Endothelial cell of umbilical vein (primary cell): ENCODE measurements around the gene TH. TPM values are rescaled to one million over a fixed set of nuclear protein-coding genes. Genes with fewer than 3 reads are reported as not detected.
A peak's percentile ranks its signal among the peaks of the same experiment; 100 is the strongest.

ENCODE experiments used
- BruUV-seq: library from RNA; stranded (reverse); fragments of 400-500 nt; replicated peaks from 2 replicates; lab custom pipeline; 2021; lab: Mats Ljungman, UMichigan
- CTCF ChIA-PET: fragments of 300-600, 350-600 bp; sonication (Branson Sonifier 250); formaldehyde crosslinking; loops from one replicate; lab custom pipeline; 2021; ENCODE audit warnings: antibody characterized with exemption, inconsistent platforms; lab: Charles Lee
- POLR2A ChIA-PET: fragments of 300-600, 350-600 bp; sonication (Branson Sonifier 250); formaldehyde crosslinking; loops from one replicate; lab custom pipeline; 2021; ENCODE audit warnings: antibody characterized with exemption, inconsistent platforms; lab: Charles Lee
- DNase-seq: peaks from one replicate; pipeline ENCODE4 v3.0.0-alpha.2; 2011; ENCODE audit warnings: low read depth, low spot score
- FAIRE-seq: peaks from 2 replicates; lab custom pipeline; 2011; peaks lifted over from hg19 to GRCh38; lab: Jason Lieb, UNC
- H2AFZ ChIP-seq: 2 replicates; pipeline ENCODE4 v1.6.0; 2012; ENCODE audit warnings: low read depth, low read length, control low read depth, inconsistent platforms
- H3K27ac ChIP-seq: 2 replicates; pipeline ENCODE4 v1.5.1; 2011; ENCODE audit warnings: low read depth, mild to moderate bottlenecking, control low read depth, low read length, moderate library complexity; ENCODE audit not compliant: insufficient read depth
- H3K27me3 ChIP-seq, 2 experiments: 2 replicates each; pipeline versions ENCODE4 v1.6.0 to v1.6.1; 2011; ENCODE audit warnings: low read length in 2 of 2, mixed read lengths in 1 of 2; ENCODE audit not compliant: control insufficient read depth in 2 of 2, insufficient read depth in 2 of 2
- H3K36me3 ChIP-seq, 2 experiments: 2 replicates in 1 of 2; 3 replicates in 1 of 2; pipeline ENCODE4 v1.5.1; 2011; ENCODE audit warnings: low read length in 2 of 2, mild to moderate bottlenecking in 1 of 2, moderate library complexity in 1 of 2; ENCODE audit not compliant: control insufficient read depth in 2 of 2, insufficient read depth in 2 of 2; ENCODE audit errors: extremely low read depth in 1 of 2
- H3K4me1 ChIP-seq: 3 replicates; pipeline ENCODE4 v1.5.1; 2011; ENCODE audit warnings: mild to moderate bottlenecking, low read length; ENCODE audit not compliant: control insufficient read depth, insufficient read depth; ENCODE audit errors: extremely low read depth
- H3K4me2 ChIP-seq: 2 replicates; pipeline ENCODE4 v1.6.1; 2011; ENCODE audit warnings: low read length, control low read depth, mixed read lengths; ENCODE audit not compliant: insufficient read depth
- H3K4me3 ChIP-seq, 3 experiments: fragments of 200-600 bp in 1 of 3; sonication (generic), shearing (Covaris generic) in 1 of 3; replicated peaks in 1 of 3; 2 replicates each; pipeline ENCODE4 v1.5.1; 2011 to 2016; ENCODE audit warnings: control low read depth in 3 of 3, low read length in 3 of 3, mild to moderate bottlenecking in 2 of 3, inconsistent platforms in 1 of 3, low read depth in 1 of 3, moderate library complexity in 1 of 3; ENCODE audit not compliant: insufficient read depth in 1 of 3
- H3K79me2 ChIP-seq: 2 replicates; pipeline ENCODE4 v1.6.0; 2012; ENCODE audit warnings: low read length, inconsistent platforms; ENCODE audit not compliant: control insufficient read depth, insufficient read depth
- H3K9ac ChIP-seq: replicated peaks from 2 replicates; pipeline ENCODE3; 2011; ENCODE audit warnings: low read length, control low read depth; ENCODE audit not compliant: insufficient read depth; ENCODE audit errors: extremely low read depth
- H3K9me1 ChIP-seq: replicated peaks from 3 replicates; pipeline ENCODE4 v1.6.0; 2011; ENCODE audit warnings: mild to moderate bottlenecking, low read length; ENCODE audit not compliant: control insufficient read depth, insufficient read depth; ENCODE audit errors: extremely low read depth
- H3K9me3 ChIP-seq: replicated peaks from 2 replicates; pipeline ENCODE4 v1.5.1; 2012; ENCODE audit warnings: low read length, inconsistent platforms; ENCODE audit not compliant: control insufficient read depth, insufficient read depth
- H4K20me1 ChIP-seq: replicated peaks from 2 replicates; pipeline ENCODE3; 2011; ENCODE audit warnings: mild to moderate bottlenecking, low read length; ENCODE audit not compliant: control insufficient read depth, insufficient read depth; ENCODE audit errors: extremely low read depth
- EZH2 ChIP-seq: IDR thresholded peaks from 2 replicates; pipeline ENCODE4 v1.6.1; 2012; ENCODE audit warnings: borderline replicate concordance, low read depth, mild to moderate bottlenecking, moderate library complexity, low read length, inconsistent platforms; ENCODE audit not compliant: severe bottlenecking
- FOS ChIP-seq: IDR thresholded peaks from 2 replicates; pipeline ENCODE4 v1.6.1; 2011; ENCODE audit warnings: mild to moderate bottlenecking, low read length, moderate library complexity, borderline replicate concordance; ENCODE audit not compliant: insufficient read depth
- JUN ChIP-seq: IDR thresholded peaks from 2 replicates; pipeline ENCODE4 v1.6.1; 2011; ENCODE audit warnings: borderline replicate concordance, low read depth; ENCODE audit not compliant: insufficient read length, insufficient read depth
- MYC ChIP-seq: IDR thresholded peaks from one replicate; pipeline ENCODE4 v1.6.1; 2011; ENCODE audit warnings: mild to moderate bottlenecking, low read depth, low read length
- POLR2A ChIP-seq: IDR thresholded peaks from 2 replicates; pipeline ENCODE4 v1.6.1; 2012; ENCODE audit warnings: low read depth, mild to moderate bottlenecking, control low read depth, low read length
- POLR2AphosphoS5 ChIP-seq: IDR thresholded peaks from 2 replicates; pipeline ENCODE4 v1.6.1; 2012; ENCODE audit warnings: low read depth, mild to moderate bottlenecking, control low read depth, low read length, moderate library complexity; ENCODE audit not compliant: insufficient read depth
- dilution Hi-C: fragments of 300-500 bp; cut with MboI; formaldehyde crosslinking; loops from one replicate; pipeline ENCODE4 v1.15.0; 2019; ENCODE audit warnings: low sequenced_read_pairs; ENCODE audit not compliant: extremely low pct_ligation_motif_present
- intact Hi-C: fragments of 100-400 bp; cut with micrococcal nuclease; formaldehyde crosslinking; loops from one replicate; pipeline ENCODE4 v1.10.0; 2022
- polyA plus RNA-seq, 4 experiments: library from polyadenylated mRNA; depleted of rRNA in 3 of 4; stranded (reverse) in 3 of 4; unstranded in 1 of 4; fragments of >200 nt; gene quantifications; 2 replicates each; pipeline versions ENCODE4 v1.2.1 to v1.2.3, GENCODE V29; 2011 to 2012; ENCODE audit warnings: missing spikeins in 1 of 4
- total RNA-seq: library from RNA; stranded (reverse); gene quantifications from 2 replicates; pipeline ENCODE4 v1.2.3, GENCODE V29; 2021
- TF ChIP-seq, protein P1 (sequence below), 2 donors: IDR thresholded peaks; 1 replicate in 1 of 2; 2 replicates in 1 of 2; pipeline ENCODE4 v1.5.1; 2011; ENCODE audit warnings: low read length in 2 of 2, mild to moderate bottlenecking in 2 of 2, moderate library complexity in 2 of 2, control low read depth in 1 of 2, inconsistent platforms in 1 of 2, low read depth in 1 of 2; ENCODE audit not compliant: insufficient read depth in 1 of 2; ENCODE audit errors: extremely low read depth in 1 of 2
- TF ChIP-seq, protein P2 (sequence below): IDR thresholded peaks from 2 replicates; pipeline ENCODE4 v1.6.1; 2011; ENCODE audit not compliant: insufficient read depth, insufficient read length

The TH gene
- total and polyA plus RNA-seq, 2 donors (not counting 3 experiments of a cell fraction or from before 2014, with no cell fraction given) = not detected

DNA sequence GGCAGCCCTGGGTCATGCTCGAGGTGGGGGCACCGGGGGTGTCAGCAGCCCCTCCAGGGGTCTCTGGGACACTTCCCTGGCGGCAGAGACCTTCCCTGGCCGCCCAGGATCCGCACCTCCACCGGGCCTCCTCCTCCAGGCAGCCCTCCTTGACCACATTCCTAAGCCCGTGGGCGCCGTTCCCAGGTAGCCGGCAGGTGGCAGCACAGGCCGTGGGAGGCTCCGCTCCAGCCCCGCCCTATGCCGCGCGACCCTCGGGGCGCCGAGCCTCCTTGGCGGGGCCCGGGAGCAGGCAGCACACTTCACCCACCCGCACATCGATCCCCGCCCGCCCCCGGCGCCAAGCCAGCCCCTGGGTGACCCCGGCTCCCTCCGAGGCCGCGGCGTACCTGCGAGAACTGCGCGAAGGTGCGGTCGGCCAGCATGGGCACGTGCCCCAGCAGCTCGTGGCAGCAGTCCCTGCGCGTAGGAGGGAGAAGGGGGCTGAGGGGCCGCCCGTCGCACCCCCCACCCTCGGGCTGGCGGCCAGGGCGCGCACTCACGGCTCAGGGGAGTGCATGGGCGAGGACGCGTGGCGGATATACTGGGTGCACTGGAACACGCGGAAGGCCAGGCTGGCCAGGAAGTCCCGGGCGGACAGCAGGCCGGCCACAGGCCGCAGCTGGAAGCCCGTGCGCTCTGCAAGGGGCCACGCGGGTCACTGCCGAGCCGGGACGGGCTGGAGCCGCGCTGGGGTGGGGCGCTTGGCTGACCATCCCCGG, 5.3 kb downstream of the TH start:
- H3K9me3 ChIP-seq = no peaks in the 10 kb centered on the region
- no peaks in the 10 kb centered on the region for H3K36me3 ChIP-seq
- DNase-seq (no peak), FAIRE-seq (no peak)
- BruUV-seq = no TSS peak
- ChIA-PET POLR2A (no interaction called here), CTCF (interaction anchor here (1.2 to 2.3 kb wide), 2 partner anchors 10 to 254 kb away, joined by 5 to 9 read pairs; no protein-coding TSS in a partner anchor)
- H3K4me3 ChIP-seq = no peak overlapping the region
- no peak overlapping the region for H2AFZ ChIP-seq
- TF ChIP-seq, protein P1, sequence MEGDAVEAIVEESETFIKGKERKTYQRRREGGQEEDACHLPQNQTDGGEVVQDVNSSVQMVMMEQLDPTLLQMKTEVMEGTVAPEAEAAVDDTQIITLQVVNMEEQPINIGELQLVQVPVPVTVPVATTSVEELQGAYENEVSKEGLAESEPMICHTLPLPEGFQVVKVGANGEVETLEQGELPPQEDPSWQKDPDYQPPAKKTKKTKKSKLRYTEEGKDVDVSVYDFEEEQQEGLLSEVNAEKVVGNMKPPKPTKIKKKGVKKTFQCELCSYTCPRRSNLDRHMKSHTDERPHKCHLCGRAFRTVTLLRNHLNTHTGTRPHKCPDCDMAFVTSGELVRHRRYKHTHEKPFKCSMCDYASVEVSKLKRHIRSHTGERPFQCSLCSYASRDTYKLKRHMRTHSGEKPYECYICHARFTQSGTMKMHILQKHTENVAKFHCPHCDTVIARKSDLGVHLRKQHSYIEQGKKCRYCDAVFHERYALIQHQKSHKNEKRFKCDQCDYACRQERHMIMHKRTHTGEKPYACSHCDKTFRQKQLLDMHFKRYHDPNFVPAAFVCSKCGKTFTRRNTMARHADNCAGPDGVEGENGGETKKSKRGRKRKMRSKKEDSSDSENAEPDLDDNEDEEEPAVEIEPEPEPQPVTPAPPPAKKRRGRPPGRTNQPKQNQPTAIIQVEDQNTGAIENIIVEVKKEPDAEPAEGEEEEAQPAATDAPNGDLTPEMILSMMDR (IDR thresholded peaks at IDR 0.05; ENCODE audit: extremely low read depth in 1 of 2, insufficient read depth in 1 of 2, low read depth in 1 of 2, low read length in 2 of 2) = peak; percentile 37 to 58
- TF ChIP-seq JUN (no peak), MYC (no peak), EZH2 (peak; percentile 40)
- no peak overlapping the region for H3K4me2 ChIP-seq
- intact Hi-C loops = loop anchor here (1.0 kb wide), 1 partner anchor 254 kb away; no protein-coding TSS in a partner anchor
- H3K27me3 ChIP-seq = no peaks in the 10 kb centered on the region
- no peaks in the 10 kb centered on the region for H4K20me1 ChIP-seq
- dilution Hi-C loops = no loop called here
- no peaks in the 10 kb centered on the region for H3K4me1 ChIP-seq
- H3K27ac ChIP-seq = no peak overlapping the region
- H3K9me1 ChIP-seq = no peaks in the 10 kb centered on the region
- no peak overlapping the region for H3K9ac ChIP-seq
- no peaks in the 10 kb centered on the region for H3K79me2 ChIP-seq

DNA sequence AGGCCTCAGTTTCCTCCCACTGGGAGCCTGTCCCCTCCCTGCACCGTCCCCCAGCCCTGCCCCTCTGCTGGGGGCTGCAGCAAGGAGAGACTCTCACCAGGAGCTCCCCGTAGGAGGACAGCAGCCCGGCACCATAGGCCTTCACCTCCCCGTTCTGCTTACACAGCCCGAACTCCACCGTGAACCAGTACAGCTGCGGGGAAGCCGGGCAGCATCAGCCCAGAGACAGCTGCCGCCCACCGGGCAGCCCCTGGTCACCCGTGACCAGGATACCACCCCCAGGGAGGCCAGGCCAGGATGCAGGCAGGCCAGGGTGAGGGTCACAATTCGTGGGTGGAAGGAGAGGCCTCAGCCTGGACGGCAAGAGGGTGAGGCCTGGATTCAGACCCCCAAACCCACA, 6.0 kb downstream of the TH start:
- Histone ChIP-seq H3K9me3 (no peaks in the 10 kb centered on the region), H3K9ac (no peak overlapping the region), H4K20me1 (no peaks in the 10 kb centered on the region), H3K4me3 (no peak overlapping the region), H3K79me2 (no peaks in the 10 kb centered on the region), H3K9me1 (no peaks in the 10 kb centered on the region), H3K27ac (no peak overlapping the region), H3K4me1 (no peaks in the 10 kb centered on the region), H3K27me3 (no peaks in the 10 kb centered on the region), H3K4me2 (no peak overlapping the region), H2AFZ (no peak overlapping the region), H3K36me3 (no peaks in the 10 kb centered on the region)
- POLR2A ChIA-PET = no interaction called here
- intact Hi-C loops = no loop called here
- CTCF ChIA-PET = no interaction called here
- DNase-seq = no peak
- TF ChIP-seq FOS = no peak
- no peak for TF ChIP-seq EZH2
- no peak for TF ChIP-seq JUN
- TF ChIP-seq POLR2AphosphoS5 = no peak
- TF ChIP-seq, protein P2, sequence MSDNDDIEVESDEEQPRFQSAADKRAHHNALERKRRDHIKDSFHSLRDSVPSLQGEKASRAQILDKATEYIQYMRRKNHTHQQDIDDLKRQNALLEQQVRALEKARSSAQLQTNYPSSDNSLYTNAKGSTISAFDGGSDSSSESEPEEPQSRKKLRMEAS = no peak
- TF ChIP-seq MYC = no peak
- TF ChIP-seq, protein P1 (IDR thresholded peaks at IDR 0.05; ENCODE audit: extremely low read depth in 1 of 2, insufficient read depth in 1 of 2, low read depth in 1 of 2, low read length in 2 of 2) = no peak
- TF ChIP-seq POLR2A = no peak
- no peak for FAIRE-seq
- dilution Hi-C loops = no loop called here
- no TSS peak for BruUV-seq
